Stimulated activated CD4-positive, alpha-beta T cell treated with anti-CD3 and anti-CD28 coated beads, Interleukin-12 subunit alpha, Interleukin-12 subunit beta, amount 100 ng/mL, for 4 hours (primary cell): Measurements from ENCODE around the gene DPRX.
"Not testable (repeated sequence)": the region's sequence is repeated elsewhere in the genome, so short reads cannot be mapped to it uniquely, and the experiment has no call there.

Experiments used
- DNase-seq: peaks from one replicate; pipeline ENCODE4 v3.0.0-alpha.2; 2020

DPRX gene

GRCh38 chr19:53647350-53647749 is 15.6 kb downstream of the DPRX start:
- DNase-seq = no peak

GRCh38 chr19:53647792-53648191 is 16.0 kb downstream of the DPRX start:
- no peak for DNase-seq

- no peak for DNase-seq
Observed at GRCh38 chr19:53649746-53650593, 18.2 kb downstream of the DPRX start.

- DNase-seq = no peak
Observed at GRCh38 chr19:53652476-53652875, 20.7 kb downstream of the DPRX start.

- DNase-seq = no peak
Observed at GRCh38 chr19:53655042-53655665, 23.4 kb downstream of the DPRX start.

DNA sequence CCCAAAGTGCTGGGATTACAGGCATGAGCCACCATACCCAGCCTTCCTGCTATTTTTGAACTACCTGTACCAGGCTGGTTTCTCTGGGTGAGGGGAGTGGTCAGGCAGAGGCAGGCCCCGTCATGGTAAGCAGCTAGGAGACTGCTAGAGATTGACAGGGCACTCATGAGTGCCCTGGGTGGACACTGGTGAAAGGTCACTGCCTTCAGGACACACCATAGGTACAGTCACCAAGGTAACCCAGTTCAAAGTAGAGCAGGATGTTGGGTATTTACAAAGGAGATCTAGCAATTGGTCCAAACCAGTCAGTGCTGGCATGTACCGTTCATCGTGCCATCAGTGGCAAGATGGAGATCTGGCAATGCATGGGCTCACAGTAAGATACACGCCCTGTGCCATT is 25.5 kb downstream of the DPRX start:
- no peak for DNase-seq

DNA sequence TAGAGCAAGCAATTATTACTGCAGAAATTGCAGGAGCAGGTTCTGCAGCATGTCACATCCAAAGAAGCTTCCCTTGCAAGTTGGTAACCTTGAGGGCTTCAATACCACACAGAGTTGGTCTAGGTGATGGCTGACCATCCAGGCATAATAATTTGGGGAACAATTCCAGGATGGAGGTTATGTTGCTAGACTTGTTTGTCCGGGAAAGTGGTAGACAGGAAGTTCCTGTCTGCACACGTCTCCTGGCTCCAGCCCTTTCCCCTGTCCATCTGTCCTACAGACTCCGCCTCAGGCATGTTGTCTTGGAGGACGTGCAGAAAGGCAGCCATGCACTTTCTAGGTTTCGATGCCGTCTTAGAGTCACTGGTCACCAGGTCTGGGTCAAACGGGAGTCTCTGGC is 26.0 kb downstream of the DPRX start:
- no peak for DNase-seq

- no peak for DNase-seq
Observed at GRCh38 chr19:53659292-53659691, 27.5 kb downstream of the DPRX start.

GRCh38 chr19:53660584-53660983 is 28.8 kb downstream of the DPRX start:
- no peak for DNase-seq

GRCh38 chr19:53662209-53662608 is 30.4 kb downstream of the DPRX start:
- DNase-seq = no peak

DNA sequence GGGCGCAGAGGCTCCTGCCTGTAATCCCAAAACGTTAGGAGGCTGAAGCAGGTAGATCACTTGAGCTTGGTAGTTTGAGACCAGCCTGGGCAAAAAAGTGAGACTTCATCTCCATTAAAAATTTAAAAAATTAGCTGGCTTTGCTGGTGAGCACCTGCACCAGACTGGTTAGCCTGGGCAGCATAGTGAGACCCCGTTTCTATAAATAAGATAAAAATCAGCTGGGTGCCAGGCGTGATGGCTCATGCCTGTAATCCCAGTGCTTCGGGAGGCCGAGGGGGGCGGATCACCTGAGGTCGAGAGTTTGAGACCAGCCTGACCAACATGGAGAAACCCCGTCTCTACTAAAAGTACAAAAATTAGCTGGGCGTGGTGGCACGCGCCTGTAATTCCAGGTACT is 32.4 kb downstream of the DPRX start:
- no peak for DNase-seq

DNA sequence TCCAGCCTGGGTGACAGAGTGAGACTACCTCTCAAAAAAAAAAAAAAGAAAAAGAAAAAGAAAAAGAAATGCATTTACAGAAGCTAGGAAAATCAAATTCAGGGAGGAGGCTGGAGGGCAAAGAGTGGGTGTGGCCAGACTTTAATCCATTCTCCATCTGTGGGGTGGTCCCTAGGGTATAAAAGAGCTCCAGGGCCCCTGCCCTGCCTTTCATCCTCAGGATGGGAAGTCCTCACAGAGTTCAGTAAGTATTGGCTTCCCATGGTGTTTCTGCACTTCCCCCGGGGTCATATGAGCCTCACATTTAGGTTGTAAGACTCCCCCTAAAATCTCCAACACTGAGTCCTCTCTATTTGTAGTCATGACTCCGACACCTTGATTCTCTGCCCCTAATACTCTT is 33.0 kb downstream of the DPRX start:
- no peak for DNase-seq

GRCh38 chr19:53666331-53666730 is 34.5 kb downstream of the DPRX start:
- DNase-seq = not testable (repeated sequence)

GRCh38 chr19:53668804-53669203 is 37.0 kb downstream of the DPRX start:
- DNase-seq = not testable (repeated sequence)

DNA sequence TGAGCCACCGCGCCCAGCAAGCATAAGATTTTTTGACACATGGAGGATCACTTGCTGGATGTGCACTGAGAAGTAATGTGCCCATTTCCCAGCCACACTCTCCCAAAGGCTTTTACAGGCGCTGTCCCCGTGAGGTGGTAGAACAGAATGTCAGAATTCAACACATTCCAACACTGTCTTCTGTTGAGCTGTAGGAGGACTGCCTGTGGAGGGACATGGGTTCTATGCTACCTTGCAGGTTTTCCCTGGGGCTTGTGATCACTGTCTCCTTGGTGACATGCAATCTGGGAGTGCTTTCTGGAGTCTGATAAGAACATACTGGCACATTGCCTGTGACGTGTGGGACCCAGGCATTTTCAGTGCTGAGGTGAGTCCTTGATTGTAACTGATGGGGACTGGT is 38.5 kb downstream of the DPRX start:
- DNase-seq = no peak

GRCh38 chr19:53671663-53672062 is 39.9 kb downstream of the DPRX start:
- no peak for DNase-seq
